Adrenal gland (tissue), 12 donors: ENCODE data around the gene KLHL36. TPM values are rescaled to one million over a fixed set of nuclear protein-coding genes. Genes with fewer than 3 reads are reported as not detected.
A peak's percentile ranks its signal among the peaks of the same experiment; 100 is the strongest.

Source experiments
- DNase-seq, 7 donors: peaks; one replicate each; pipeline ENCODE4 v3.0.0-alpha.2; 2019 to 2020
- H3K27ac ChIP-seq, 5 donors: fragments of 200-600 bp; sonication (generic) in 4 of 5; 1 replicate in 3 of 5; 2 replicates in 2 of 5; pipeline versions ENCODE4 v1.5.1 to v1.8.0; 2016 to 2020; ENCODE audit warnings: mild to moderate bottlenecking in 1 of 5
- H3K27me3 ChIP-seq: fragments of 200-600 bp; 2 replicates; pipeline ENCODE4 v1.8.0; 2021
- H3K36me3 ChIP-seq, 2 donors: fragments of 200-600 bp; replicated peaks in 1 of 2; 1 replicate in 1 of 2; 2 replicates in 1 of 2; pipeline versions ENCODE4 v1.5.1 to v1.8.0; 2018 to 2022
- H3K4me1 ChIP-seq, 2 donors: fragments of 200-600 bp; replicated peaks in 1 of 2; 1 replicate in 1 of 2; 2 replicates in 1 of 2; pipeline versions ENCODE4 v1.5.1 to v1.8.0; 2018 to 2021
- H3K4me3 ChIP-seq, 4 donors: fragments of 200-600 bp; sonication (generic) in 3 of 4; one replicate each; pipeline ENCODE4 v1.5.1; 2016 to 2018
- H3K9me3 ChIP-seq, 3 donors: fragments of 200-600 bp; sonication (generic) in 1 of 3; replicated peaks in 1 of 3; 1 replicate in 2 of 3; 2 replicates in 1 of 3; pipeline versions ENCODE4 v1.5.1 to v1.8.0; 2016 to 2021
- POLR2A ChIP-seq, 2 donors: fragments of 450-650 bp; IDR thresholded peaks; one replicate each; pipeline ENCODE4 v1.6.1; 2017; ENCODE audit warnings: antibody characterized with exemption in 2 of 2, mild to moderate bottlenecking in 2 of 2, moderate library complexity in 1 of 2
- WGBS, 4 donors: extraction: QIAGEN DNeasy Blood & Tissue Kit in 2 of 4; methylation state at CpG; one replicate each; pipeline versions ENCODE4 v1.1.5 to v1.1.7; 2013 to 2017; 5-methylcytosine and 5-hydroxymethylcytosine counted together
- intact Hi-C, 2 donors: fragments of 100-400 bp; cut with DNase I; formaldehyde crosslinking; loops; one replicate each; pipeline versions ENCODE4 v1.14.1 to v1.15.0; 2022 to 2023
- polyA plus RNA-seq, 3 donors: library from polyadenylated mRNA; stranded (reverse); fragments of 200-250 nt in 2 of 3; fragments of 350-450 nt in 1 of 3; fragmentation: Illumina TruSeq in 1 of 3; extraction: RNeasy Lipid Tissue Mini Kit (QIAGEN cat#74804) in 1 of 3; gene quantifications; one replicate each; pipeline ENCODE4 v1.2.3, GENCODE V29; 2013 to 2014
- total RNA-seq, 9 donors: library from RNA; depleted of rRNA in 4 of 9; stranded (reverse); fragments of >200 nt in 4 of 9; fragments of 120-200 nt in 1 of 9; fragmentation: NEBNext Ultra II Directional in 1 of 9; extraction: Animal tissue kit (Norgen Biotek cat#: 25700) in 1 of 9; gene quantifications; one replicate each; pipeline versions ENCODE4 v1.1.0 to v1.2.4, GENCODE V29; 2013 to 2023
- TF ChIP-seq, protein P1 (sequence below), 6 experiments: fragments of 450-650 bp in 4 of 6; fragments of 200-600 bp in 2 of 6; sonication (generic) in 1 of 6; IDR thresholded peaks; 1 replicate in 5 of 6; 2 replicates in 1 of 6; pipeline versions ENCODE4 v1.5.1 to v1.8.0; 2016 to 2021; ENCODE audit warnings: antibody characterized with exemption in 6 of 6, mild to moderate bottlenecking in 2 of 6, moderate library complexity in 1 of 6
- donor health status: healthy with polysubstance abuse.
- donor health status: Bipolar disorder and iron deficiency.
- donor health status: DM: yes; HTN: yes; CAD: no.
- donor health status: DM: no; HTN: no; CAD: no.
- donor health status: DM: no; HTN: no; CAD: no.
- donor health status: DM: yes; HTN: yes; CAD: no.

Gene KLHL36
- total and polyA plus RNA-seq, 12 donors, result 10.7 to 81.6 (median 54.7) TPM

DNA sequence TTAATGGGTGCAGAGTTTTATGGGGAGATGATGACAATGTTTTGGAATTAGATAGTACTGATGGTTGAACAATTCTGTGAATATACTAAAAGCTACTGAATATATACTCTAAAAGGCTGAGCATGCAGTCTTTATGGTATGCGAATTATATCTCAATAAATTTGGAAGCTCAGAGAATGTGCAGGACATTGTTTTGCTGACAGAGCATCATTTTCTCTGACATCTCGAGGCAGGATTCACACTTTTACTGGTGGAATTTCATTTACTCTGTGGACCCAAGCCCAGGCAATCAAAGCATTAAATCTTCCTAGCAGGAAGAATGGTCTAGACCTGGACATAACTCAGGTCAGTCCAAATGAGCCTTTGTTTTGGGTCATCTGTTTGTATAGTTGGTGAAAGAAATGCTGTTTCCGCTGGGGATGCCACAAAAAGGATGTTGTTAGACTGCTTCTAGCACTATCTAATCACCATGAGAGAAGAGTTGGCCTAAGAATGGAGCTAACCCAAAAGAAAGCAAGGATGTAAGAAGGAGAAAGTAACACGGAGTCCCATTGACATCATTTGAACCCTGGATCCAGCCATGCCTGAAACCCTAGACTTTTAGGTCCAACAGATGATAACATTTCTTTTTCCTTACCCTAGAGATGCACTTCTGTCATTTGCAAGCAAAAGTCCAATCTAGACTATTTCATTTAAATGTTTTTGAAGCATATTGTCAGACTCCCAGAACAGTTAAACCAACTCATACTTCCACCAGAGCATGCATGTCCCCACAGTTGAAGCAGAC lies 32.7 kb downstream of the KLHL36 start:
- Histone ChIP-seq H3K27ac (no peak overlapping the region), H3K4me1 (no peaks in the 10 kb centered on the region), H3K27me3 (no peaks in the 10 kb centered on the region), H3K4me3 (no peak overlapping the region), H3K9me3 (no peaks in the 10 kb centered on the region), H3K36me3 (no peaks in the 10 kb centered on the region)
- WGBS, 4 donors, result 89 to 93% (median 92%) methylated on average over 4 of the region's 4 CpGs
- intact Hi-C loops, result no loop called here
- no peak for DNase-seq
- no peak for TF ChIP-seq POLR2A (IDR thresholded peaks at IDR 0.05)
- TF ChIP-seq, protein P1, sequence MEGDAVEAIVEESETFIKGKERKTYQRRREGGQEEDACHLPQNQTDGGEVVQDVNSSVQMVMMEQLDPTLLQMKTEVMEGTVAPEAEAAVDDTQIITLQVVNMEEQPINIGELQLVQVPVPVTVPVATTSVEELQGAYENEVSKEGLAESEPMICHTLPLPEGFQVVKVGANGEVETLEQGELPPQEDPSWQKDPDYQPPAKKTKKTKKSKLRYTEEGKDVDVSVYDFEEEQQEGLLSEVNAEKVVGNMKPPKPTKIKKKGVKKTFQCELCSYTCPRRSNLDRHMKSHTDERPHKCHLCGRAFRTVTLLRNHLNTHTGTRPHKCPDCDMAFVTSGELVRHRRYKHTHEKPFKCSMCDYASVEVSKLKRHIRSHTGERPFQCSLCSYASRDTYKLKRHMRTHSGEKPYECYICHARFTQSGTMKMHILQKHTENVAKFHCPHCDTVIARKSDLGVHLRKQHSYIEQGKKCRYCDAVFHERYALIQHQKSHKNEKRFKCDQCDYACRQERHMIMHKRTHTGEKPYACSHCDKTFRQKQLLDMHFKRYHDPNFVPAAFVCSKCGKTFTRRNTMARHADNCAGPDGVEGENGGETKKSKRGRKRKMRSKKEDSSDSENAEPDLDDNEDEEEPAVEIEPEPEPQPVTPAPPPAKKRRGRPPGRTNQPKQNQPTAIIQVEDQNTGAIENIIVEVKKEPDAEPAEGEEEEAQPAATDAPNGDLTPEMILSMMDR (IDR thresholded peaks at IDR 0.05), result no peak

DNA sequence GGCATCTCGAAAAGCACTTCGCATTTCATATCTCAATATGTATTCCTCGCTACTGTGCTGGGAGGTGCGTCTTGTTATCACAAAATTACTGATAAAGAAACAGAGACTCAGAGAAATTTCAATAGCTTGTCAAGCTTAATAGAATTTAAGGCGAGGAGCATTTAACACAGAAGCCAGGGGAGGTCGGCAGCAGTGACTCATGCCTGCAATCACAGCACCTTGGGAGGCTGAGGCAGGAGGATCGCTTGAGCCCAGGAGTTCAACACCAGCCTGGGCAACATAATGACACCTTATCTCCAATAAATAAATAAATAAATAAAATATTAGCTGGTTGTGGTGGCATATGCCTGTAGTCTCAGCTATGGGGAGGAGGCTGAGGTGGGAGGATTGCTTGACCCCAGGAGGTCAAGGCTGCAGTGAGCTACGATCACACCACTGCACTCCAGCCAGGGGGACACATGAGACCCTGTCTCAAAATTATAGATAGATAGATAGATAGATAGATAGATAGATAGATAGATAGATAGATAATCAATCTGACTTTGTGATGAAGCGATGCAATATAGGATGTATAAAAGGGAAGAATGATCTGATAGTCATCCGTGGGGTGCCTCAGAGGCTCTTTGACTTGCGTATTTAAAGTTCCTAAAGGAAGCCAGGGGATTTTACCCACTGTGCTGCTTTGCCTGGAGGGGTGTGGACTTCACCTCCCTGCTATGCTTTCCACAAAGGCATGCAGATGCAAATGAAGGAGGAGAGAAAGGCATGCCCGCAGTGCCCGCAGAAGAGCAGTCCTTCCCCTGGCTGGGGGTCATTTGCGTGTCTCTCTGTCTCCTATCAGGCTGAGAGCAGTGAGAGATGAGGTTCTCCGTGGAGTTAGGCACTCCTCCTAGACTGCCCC lies 35.6 kb downstream of the KLHL36 start:
- H3K27ac ChIP-seq, result no peak overlapping the region
- DNase-seq, result peak in 1 of 7 donors; percentile 7
- no peak overlapping the region for H3K4me3 ChIP-seq
- H3K36me3 ChIP-seq, result no peaks in the 10 kb centered on the region
- no peaks in the 10 kb centered on the region for H3K27me3 ChIP-seq
- no peak for TF ChIP-seq POLR2A (IDR thresholded peaks at IDR 0.05)
- TF ChIP-seq, protein P1 (IDR thresholded peaks at IDR 0.05), result no peak
- H3K4me1 ChIP-seq, result no peaks in the 10 kb centered on the region
- intact Hi-C loops, result no loop called here
- H3K9me3 ChIP-seq, result no peaks in the 10 kb centered on the region
- WGBS, 4 donors, result 67 to 74% (median 71%) methylated on average over 13 to 15 of the region's 15 CpGs

DNA sequence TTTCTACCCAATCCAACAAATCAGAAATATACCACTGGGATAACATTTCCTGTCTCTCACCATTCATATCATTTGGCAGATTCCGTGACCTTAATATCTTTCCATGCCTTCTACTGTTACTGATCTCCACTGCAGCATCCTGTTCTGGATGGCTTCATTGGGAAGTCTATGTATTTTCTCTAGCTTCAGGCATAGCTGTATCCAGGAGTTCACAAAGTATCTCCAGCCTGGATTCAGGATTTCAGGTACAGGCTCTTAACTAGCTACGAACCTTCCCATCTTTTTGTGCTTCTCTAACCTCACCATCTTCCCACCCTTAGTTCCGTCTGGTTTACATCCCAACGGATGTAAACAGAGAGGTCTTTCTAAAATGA lies 36.3 kb downstream of the KLHL36 start:
- WGBS, 4 donors, result 79 to 89% (median 85%) methylated on average over 4 of the region's 4 CpGs

DNA sequence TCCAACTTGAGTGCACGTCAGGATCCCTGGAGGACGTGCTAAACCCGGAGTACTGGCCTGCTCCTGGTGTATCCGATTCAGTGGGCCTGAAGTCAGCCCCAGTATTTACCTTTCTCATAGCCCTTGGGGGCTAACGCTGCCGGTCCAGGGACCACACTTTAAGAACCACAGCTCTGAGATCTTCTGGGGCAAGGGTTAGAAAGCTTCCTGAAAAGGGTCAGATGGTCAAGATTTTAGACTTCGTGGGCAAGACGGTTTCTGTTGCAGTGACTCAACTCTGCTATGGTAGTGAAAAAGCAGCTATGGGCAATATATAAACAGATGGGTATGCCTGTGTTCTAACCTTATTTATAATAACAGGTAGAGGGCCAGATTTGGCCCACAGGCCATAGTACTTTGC lies 36.9 kb downstream of the KLHL36 start:
- peak in 1 of 7 donors; percentile 9 for DNase-seq
- TF ChIP-seq, protein P1 (IDR thresholded peaks at IDR 0.05), result no peak
- TF ChIP-seq POLR2A (IDR thresholded peaks at IDR 0.05), result no peak
- Histone ChIP-seq H3K36me3 (no peaks in the 10 kb centered on the region), H3K27me3 (no peaks in the 10 kb centered on the region), H3K4me3 (no peak overlapping the region), H3K4me1 (no peaks in the 10 kb centered on the region), H3K9me3 (no peaks in the 10 kb centered on the region), H3K27ac (no peak overlapping the region)
- intact Hi-C loops, result no loop called here
- 76 to 87% (median 85%) methylated on average over 8 of the region's 8 CpGs for WGBS, 4 donors

More for the DNA sequence above, 36.3 kb downstream of the KLHL36 start:
- Histone ChIP-seq H3K4me1 (no peaks in the 10 kb centered on the region), H3K9me3 (no peaks in the 10 kb centered on the region), H3K36me3 (no peaks in the 10 kb centered on the region), H3K4me3 (no peak overlapping the region), H3K27ac (no peak overlapping the region), H3K27me3 (no peaks in the 10 kb centered on the region)
- TF ChIP-seq, protein P1 (IDR thresholded peaks at IDR 0.05), result no peak
- no peak for TF ChIP-seq POLR2A (IDR thresholded peaks at IDR 0.05)
- intact Hi-C loops, result no loop called here
- no peak for DNase-seq
